ENCODE data around the gene NOL9.
"Not testable (repeated sequence)": the region's sequence is repeated elsewhere in the genome, so short reads cannot be mapped to it uniquely, and the experiment has no call there.

DNA sequence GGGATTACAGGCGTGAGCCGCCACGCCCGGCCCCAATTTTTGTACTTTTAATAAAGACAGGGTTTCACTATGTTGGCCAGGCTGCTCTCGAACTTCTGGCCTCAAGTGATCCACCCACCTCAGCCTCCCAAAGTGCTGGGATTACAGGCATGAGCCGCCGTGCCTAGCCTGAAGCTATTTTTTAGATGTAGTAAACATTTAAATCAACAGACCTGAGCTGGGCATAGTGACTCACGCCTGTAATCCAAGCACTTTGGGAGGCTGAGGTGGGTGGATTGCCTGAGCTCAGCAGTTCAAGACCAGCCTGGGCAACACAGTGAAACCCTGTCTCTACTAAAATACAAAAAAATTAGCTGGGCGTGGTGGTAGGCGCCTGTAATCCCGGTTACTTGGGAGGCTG, 4.8 kb upstream of the NOL9 start:
- TF ChIP-seq MYC (IDR thresholded peaks at IDR 0.05; ENCODE audit: insufficient read depth, insufficient read length, insufficient replicate concordance, low read length, severe bottlenecking); GABPA (IDR thresholded peaks at IDR 0.05; ENCODE audit: low read depth); ATF2 (IDR thresholded peaks at IDR 0.05; ENCODE audit: low read length); CREB1 (IDR thresholded peaks at IDR 0.05; ENCODE audit: low read depth); IKZF1 (conservative IDR thresholded peaks at IDR 0.05); RFX5 (IDR thresholded peaks at IDR 0.05; ENCODE audit: low read depth, low read length); ZNF622 (IDR thresholded peaks at IDR 0.05); TAF1 (IDR thresholded peaks at IDR 0.05; ENCODE audit: borderline replicate concordance, low read depth, low read length); EZH2 (IDR thresholded peaks at IDR 0.05; ENCODE audit: borderline replicate concordance, control insufficient read depth, low read depth, low read length); POLR2A (IDR thresholded peaks at IDR 0.05; ENCODE audit: low read depth, low read length); HDAC2 (IDR thresholded peaks at IDR 0.05); POLR2AphosphoS2 (IDR thresholded peaks at IDR 0.05; ENCODE audit: low read depth, low read length): not testable (repeated sequence)
- TF ChIP-seq, protein P1, sequence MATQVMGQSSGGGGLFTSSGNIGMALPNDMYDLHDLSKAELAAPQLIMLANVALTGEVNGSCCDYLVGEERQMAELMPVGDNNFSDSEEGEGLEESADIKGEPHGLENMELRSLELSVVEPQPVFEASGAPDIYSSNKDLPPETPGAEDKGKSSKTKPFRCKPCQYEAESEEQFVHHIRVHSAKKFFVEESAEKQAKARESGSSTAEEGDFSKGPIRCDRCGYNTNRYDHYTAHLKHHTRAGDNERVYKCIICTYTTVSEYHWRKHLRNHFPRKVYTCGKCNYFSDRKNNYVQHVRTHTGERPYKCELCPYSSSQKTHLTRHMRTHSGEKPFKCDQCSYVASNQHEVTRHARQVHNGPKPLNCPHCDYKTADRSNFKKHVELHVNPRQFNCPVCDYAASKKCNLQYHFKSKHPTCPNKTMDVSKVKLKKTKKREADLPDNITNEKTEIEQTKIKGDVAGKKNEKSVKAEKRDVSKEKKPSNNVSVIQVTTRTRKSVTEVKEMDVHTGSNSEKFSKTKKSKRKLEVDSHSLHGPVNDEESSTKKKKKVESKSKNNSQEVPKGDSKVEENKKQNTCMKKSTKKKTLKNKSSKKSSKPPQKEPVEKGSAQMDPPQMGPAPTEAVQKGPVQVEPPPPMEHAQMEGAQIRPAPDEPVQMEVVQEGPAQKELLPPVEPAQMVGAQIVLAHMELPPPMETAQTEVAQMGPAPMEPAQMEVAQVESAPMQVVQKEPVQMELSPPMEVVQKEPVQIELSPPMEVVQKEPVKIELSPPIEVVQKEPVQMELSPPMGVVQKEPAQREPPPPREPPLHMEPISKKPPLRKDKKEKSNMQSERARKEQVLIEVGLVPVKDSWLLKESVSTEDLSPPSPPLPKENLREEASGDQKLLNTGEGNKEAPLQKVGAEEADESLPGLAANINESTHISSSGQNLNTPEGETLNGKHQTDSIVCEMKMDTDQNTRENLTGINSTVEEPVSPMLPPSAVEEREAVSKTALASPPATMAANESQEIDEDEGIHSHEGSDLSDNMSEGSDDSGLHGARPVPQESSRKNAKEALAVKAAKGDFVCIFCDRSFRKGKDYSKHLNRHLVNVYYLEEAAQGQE (IDR thresholded peaks at IDR 0.05; ENCODE audit: low read depth, low read length) = not testable (repeated sequence)
- TF ChIP-seq, protein P2, sequence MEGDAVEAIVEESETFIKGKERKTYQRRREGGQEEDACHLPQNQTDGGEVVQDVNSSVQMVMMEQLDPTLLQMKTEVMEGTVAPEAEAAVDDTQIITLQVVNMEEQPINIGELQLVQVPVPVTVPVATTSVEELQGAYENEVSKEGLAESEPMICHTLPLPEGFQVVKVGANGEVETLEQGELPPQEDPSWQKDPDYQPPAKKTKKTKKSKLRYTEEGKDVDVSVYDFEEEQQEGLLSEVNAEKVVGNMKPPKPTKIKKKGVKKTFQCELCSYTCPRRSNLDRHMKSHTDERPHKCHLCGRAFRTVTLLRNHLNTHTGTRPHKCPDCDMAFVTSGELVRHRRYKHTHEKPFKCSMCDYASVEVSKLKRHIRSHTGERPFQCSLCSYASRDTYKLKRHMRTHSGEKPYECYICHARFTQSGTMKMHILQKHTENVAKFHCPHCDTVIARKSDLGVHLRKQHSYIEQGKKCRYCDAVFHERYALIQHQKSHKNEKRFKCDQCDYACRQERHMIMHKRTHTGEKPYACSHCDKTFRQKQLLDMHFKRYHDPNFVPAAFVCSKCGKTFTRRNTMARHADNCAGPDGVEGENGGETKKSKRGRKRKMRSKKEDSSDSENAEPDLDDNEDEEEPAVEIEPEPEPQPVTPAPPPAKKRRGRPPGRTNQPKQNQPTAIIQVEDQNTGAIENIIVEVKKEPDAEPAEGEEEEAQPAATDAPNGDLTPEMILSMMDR (IDR thresholded peaks at IDR 0.05 in 2 of 3, conservative IDR thresholded peaks at IDR 0.05 in 1 of 3; ENCODE audit: control insufficient read depth in 2 of 3, extremely low read depth in 1 of 3, insufficient read depth in 1 of 3, low read depth in 3 of 3, low read length in 3 of 3) = not testable (repeated sequence)
